ENCODE measurements around the gene ATP9B.

The ATP9B gene

DNA sequence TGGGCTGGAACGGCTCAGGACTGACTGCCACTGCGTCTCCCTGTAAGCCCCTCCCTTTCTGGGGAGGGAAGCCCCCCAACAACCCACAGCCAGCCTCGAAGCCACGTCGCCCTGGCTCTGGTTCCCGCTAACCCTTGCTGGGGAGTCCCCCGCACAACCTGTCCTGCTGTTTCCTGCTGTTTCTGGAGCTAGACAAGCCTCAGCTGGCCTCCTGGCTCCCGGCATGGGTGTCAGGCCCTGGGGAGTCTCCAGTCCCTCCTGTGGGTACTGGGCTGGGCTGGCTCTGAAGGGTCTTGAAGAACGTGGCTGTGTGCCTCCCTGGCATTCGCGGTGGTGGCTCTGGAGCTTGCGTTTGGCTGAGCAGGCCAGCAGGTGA, 347.5 kb downstream of the ATP9B start:
- no peak overlapping the region for H3K4me3 ChIP-seq (ENCODE audit: low read depth, low read length)
- TF ChIP-seq CTCF (IDR thresholded peaks at IDR 0.05; ENCODE audit: borderline replicate concordance, insufficient read depth, low read depth, low read length), result no peak

- H3K4me3 ChIP-seq (ENCODE audit: low read depth, low read length), result no peak overlapping the region
- TF ChIP-seq CTCF (IDR thresholded peaks at IDR 0.05; ENCODE audit: borderline replicate concordance, insufficient read depth, low read depth, low read length), result no peak
Measured at GRCh38 chr18:79418236-79418635, 349.0 kb downstream of the ATP9B start.

DNA sequence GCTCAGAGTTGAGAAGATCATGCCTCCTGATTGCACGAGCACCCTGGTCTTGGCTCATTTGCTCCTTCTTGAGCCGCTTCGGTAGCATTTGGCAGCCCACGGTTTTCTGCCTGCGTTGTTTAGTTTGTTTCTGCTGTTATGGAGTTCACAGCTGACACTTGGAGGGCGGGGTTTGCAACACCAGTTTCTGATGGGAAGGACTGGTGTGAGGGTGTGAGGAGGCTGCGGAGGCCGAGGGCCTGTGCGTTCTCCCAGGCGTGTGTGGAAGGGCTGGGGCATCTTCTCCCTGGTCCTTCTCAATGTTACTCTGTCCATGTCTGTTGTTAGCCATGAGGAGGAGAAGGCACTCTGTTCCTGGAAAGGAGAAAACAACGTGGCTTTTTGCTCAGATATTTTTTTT, 349.4 kb downstream of the ATP9B start:
- no peak overlapping the region for H3K4me3 ChIP-seq (ENCODE audit: low read depth, low read length)
- TF ChIP-seq CTCF (IDR thresholded peaks at IDR 0.05; ENCODE audit: borderline replicate concordance, insufficient read depth, low read depth, low read length), result no peak

GRCh38 chr18:79420033-79420745, 351.0 kb downstream of the ATP9B start:
- TF ChIP-seq CTCF (IDR thresholded peaks at IDR 0.05; ENCODE audit: borderline replicate concordance, insufficient read depth, low read depth, low read length), result no peak
- no peak overlapping the region for H3K4me3 ChIP-seq (ENCODE audit: low read depth, low read length)

DNA sequence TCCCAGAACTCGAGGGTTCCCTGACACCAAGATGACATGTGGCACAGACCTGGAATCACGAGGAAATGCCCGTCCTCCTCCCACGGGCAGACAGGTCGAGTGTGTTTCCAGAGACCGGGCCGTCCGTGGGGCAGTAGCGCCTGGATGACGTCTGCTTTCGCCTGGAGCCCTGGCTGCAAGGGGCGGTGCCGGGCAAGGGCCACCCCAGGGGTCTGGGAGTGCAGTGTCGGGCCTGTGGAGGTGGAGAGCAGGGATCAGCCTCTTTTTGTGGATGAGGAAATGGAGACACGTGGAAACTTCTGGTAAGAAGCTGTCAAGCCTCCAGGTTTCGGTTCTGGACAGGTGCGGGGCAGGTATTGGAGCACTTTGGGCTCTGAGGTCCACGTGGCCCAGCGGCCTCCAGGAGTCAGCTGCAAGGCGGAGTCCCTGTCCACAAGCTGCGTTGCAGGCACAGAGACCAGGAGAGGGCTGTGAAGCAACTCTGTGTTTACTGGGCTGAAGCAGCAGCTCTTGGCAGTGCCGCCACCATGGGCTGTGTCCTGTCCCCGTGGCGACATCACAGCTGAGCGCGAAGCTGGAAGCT, 352.2 kb downstream of the ATP9B start:
- H3K4me3 ChIP-seq (ENCODE audit: low read depth, low read length), result no peak overlapping the region
- no peak for TF ChIP-seq CTCF (IDR thresholded peaks at IDR 0.05; ENCODE audit: borderline replicate concordance, insufficient read depth, low read depth, low read length)

DNA sequence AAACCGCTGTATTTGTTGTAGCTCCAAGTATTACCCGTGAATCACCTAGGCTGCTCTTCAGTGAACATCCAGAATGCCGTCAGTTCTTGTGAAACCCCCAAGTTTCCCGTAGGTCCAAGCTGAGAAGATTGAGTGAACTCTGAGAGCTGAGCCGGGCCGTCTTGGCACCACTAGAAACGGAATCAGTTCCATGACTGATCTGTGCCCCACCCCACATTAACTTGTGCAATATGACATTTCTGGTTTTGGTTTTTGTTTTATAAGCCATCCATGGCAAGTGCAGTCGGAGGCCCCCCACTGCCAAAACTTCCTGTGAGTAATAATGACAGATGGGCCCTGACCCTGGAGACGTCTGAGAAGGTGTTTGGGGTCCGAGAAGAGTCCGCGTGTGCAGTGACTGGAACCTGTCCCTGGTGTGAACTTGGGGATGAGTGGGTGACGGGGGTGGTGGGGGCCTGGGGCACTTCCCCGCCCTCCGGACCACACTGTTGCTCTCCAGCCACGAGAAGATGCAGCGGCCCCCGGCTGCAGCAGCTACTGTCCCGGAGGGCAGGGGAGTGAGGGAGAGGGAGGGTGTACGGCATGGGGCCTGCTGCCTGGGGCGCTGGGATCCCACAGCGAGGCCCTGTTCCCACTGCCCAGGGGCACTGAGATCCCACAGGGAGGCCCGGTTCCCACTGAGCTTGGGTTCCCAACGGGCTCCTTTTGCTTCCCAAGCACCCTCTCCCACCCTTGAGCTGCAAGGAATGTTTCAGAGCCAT, 353.0 kb downstream of the ATP9B start:
- no peak for TF ChIP-seq CTCF (IDR thresholded peaks at IDR 0.05; ENCODE audit: borderline replicate concordance, insufficient read depth, low read depth, low read length)
- H3K4me3 ChIP-seq (ENCODE audit: low read depth, low read length), result no peak overlapping the region
